Activated CD4-positive, alpha-beta T cell treated with anti-CD3 and anti-CD28 coated beads for 36 hours (primary cell): Measurements from ENCODE around the gene LCOR. TPM values are rescaled to one million over a fixed set of nuclear protein-coding genes. Genes with fewer than 3 reads are reported as not detected.
A peak's percentile ranks its signal among the peaks of the same experiment; 100 is the strongest.

Experiments
- ATAC-seq: fragments of 200-7000 bp; cut with Tn5 transposase; one replicate; pipeline ENCODE4 v1.10.0; 2021; ENCODE audit warnings: mild to moderate bottlenecking, moderate library complexity
- CTCF ChIA-PET: fragments of 350-600 bp; sonication (Branson Sonifier 250); formaldehyde crosslinking; loops from one replicate; lab custom pipeline; 2021; ENCODE audit warnings: antibody characterized with exemption; lab: Charles Lee
- POLR2A ChIA-PET: fragments of 350-600 bp; sonication (Branson Sonifier 250); formaldehyde crosslinking; loops from one replicate; lab custom pipeline; 2021; ENCODE audit warnings: antibody characterized with exemption, inconsistent platforms; lab: Charles Lee
- DNase-seq: peaks from one replicate; pipeline ENCODE4 v3.0.0-alpha.2; 2020
- H3K27ac Mint-ChIP-seq: one replicate; pipeline ENCODE4 v1.8.0; 2021; ENCODE audit warnings: mixed read lengths
- H3K27me3 Mint-ChIP-seq: one replicate; pipeline ENCODE4 v1.8.0; 2021; ENCODE audit warnings: mixed read lengths
- H3K36me3 Mint-ChIP-seq: one replicate; pipeline ENCODE4 v1.8.0; 2021; ENCODE audit warnings: low read depth, mixed read lengths
- H3K4me1 Mint-ChIP-seq: one replicate; pipeline ENCODE4 v1.8.0; 2021; ENCODE audit warnings: mixed read lengths
- H3K4me3 Mint-ChIP-seq: one replicate; pipeline ENCODE4 v1.8.0; 2021; ENCODE audit warnings: mild to moderate bottlenecking, moderate library complexity, mixed read lengths
- H3K9me3 Mint-ChIP-seq: one replicate; pipeline ENCODE4 v1.8.0; 2021; ENCODE audit warnings: low read depth, mixed read lengths
- intact Hi-C, 2 experiments: fragments of 100-400 bp; cut with DNase I in 1 of 2; cut with micrococcal nuclease in 1 of 2; formaldehyde crosslinking; loops; one replicate each; pipeline versions ENCODE4 v1.14.2 to v1.15.1; 2022 to 2024; cut with DNase I, micrococcal nuclease
- total RNA-seq, 2 experiments: library from RNA; stranded (reverse); gene quantifications; one replicate each; pipeline ENCODE4 v1.2.3, GENCODE V29; 2021

LCOR gene
- total RNA-seq, 2 experiments from 2014 or later: 22.0 to 23.4 TPM

DNA sequence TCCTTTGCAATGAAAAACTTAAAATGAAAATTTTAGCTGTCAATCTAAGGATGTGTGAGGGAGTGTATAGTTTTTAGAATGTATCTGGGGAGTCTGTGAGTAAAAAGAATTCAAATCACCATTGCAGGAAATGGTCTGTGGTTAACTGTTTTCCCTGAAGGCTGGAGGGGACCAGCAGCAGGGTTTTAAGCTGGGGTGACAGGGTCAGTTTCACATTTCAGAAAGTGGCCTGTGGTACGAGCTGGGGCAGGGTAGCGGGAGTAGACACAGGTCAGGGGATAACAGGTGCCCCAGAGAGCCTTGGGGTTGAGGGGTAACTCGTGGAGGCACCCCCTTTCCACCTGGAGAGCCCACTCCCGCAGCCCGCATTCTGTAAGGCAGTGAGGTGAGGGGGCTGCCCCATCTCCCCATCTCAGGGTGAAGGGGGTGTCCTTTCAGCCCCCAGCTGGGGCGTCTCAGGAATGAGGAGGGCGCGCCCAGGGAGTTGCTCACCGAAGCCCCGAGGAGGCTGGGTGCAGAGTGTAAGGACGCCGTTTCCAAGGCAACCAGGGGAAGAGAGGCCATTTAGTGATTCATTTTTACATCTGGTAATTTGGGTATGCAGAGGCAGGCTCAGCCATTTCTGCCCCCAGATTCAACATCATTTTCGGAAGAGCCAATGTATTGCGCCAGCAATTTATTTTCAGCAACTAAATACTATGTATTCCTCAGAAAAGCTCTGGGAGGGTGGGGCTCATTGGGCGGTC, 184.8 kb downstream of the LCOR start:
- Mint-ChIP-seq H3K4me1 (peaks cover 11% of the 10 kb centered on the region), H3K27me3 (no peaks in the 10 kb centered on the region), H3K9me3 (no peaks in the 10 kb centered on the region), H3K27ac (peak overlapping the region; percentile 72), H3K4me3 (peak overlapping the region; percentile 15), H3K36me3 (no peaks in the 10 kb centered on the region)
- ATAC-seq (peak; percentile 74), DNase-seq (peak; percentile 67)
- ChIA-PET POLR2A (no interaction called here), CTCF (interaction anchor here (0.6 to 2.0 kb wide), 6 partner anchors 8 to 887 kb away, joined by 3 to 15 read pairs (median 4); no protein-coding TSS in a partner anchor)
- intact Hi-C loops: no loop called here

DNA sequence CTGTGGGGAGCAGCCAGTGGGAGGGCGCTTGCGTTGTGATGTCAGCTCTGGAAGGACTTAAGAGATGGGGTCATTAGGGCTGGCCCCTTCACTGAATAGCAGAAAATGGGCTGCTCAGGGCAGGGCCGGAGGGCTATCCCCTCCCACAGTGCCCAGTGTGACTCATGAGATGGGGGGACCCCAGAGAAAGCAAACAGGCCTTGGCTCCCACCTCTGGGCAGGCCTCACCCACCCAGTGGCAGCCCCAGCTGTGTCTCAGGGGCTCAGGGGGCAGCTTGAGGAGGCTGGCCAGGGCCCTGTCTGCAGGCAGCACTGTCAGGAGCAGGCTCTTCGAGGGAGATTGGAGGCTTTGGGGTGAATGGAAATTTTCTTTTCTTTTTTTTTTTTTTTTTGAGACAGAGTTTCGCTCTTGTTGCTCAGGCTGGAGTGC, 185.4 kb downstream of the LCOR start:
- ChIA-PET CTCF (interaction anchor here (0.6 to 2.0 kb wide), 4 partner anchors 8 to 38 kb away, joined by 3 to 15 read pairs (median 6); no protein-coding TSS in a partner anchor), POLR2A (no interaction called here)
- intact Hi-C loops: no loop called here
- Mint-ChIP-seq H3K4me1 (peaks cover 11% of the 10 kb centered on the region), H3K4me3 (no peak overlapping the region), H3K27ac (no peak overlapping the region), H3K9me3 (no peaks in the 10 kb centered on the region), H3K27me3 (no peaks in the 10 kb centered on the region), H3K36me3 (no peaks in the 10 kb centered on the region)
- ATAC-seq: no peak
- DNase-seq: no peak

GRCh38 chr10:97018251-97019212, 186.4 kb downstream of the LCOR start:
- no peak for ATAC-seq
- H3K27ac Mint-ChIP-seq: no peak overlapping the region
- H3K4me1 Mint-ChIP-seq: peaks cover 11% of the 10 kb centered on the region
- H3K27me3 Mint-ChIP-seq: no peaks in the 10 kb centered on the region
- CTCF ChIA-PET: no interaction called here
- no peak overlapping the region for H3K4me3 Mint-ChIP-seq
- H3K36me3 Mint-ChIP-seq: no peaks in the 10 kb centered on the region
- no peak for DNase-seq
- H3K9me3 Mint-ChIP-seq: no peaks in the 10 kb centered on the region
- POLR2A ChIA-PET: no interaction called here
- intact Hi-C loops: no loop called here

GRCh38 chr10:97019213-97019844, 187.2 kb downstream of the LCOR start:
- Mint-ChIP-seq H3K27ac (no peak overlapping the region), H3K9me3 (no peaks in the 10 kb centered on the region), H3K36me3 (no peaks in the 10 kb centered on the region), H3K4me1 (peaks cover 11% of the 10 kb centered on the region), H3K27me3 (no peaks in the 10 kb centered on the region), H3K4me3 (no peak overlapping the region)
- intact Hi-C loops: no loop called here
- DNase-seq: no peak
- ChIA-PET POLR2A (no interaction called here), CTCF (interaction anchor here (0.7 to 2.1 kb wide), 2 partner anchors 18 to 376 kb away, joined by 3 to 11 read pairs; no protein-coding TSS in a partner anchor)
- no peak for ATAC-seq

- no peak overlapping the region for H3K4me3 Mint-ChIP-seq
- H3K9me3 Mint-ChIP-seq: no peaks in the 10 kb centered on the region
- intact Hi-C loops: no loop called here
Measured at GRCh38 chr10:97020452-97021400, 188.6 kb downstream of the LCOR start.

GRCh38 chr10:97022616-97023015, 190.5 kb downstream of the LCOR start:
- ATAC-seq (no peak), DNase-seq (no peak)
- no peaks in the 10 kb centered on the region for H3K27me3 Mint-ChIP-seq
- CTCF ChIA-PET: interaction anchor here (5.5 to 6.1 kb wide), 2 partner anchors 14 to 112 kb away, joined by 46 to 89 read pairs; no protein-coding TSS in a partner anchor
- H3K36me3 Mint-ChIP-seq: no peaks in the 10 kb centered on the region
- POLR2A ChIA-PET: no interaction called here
- no peaks in the 10 kb centered on the region for H3K4me1 Mint-ChIP-seq
- H3K4me3 Mint-ChIP-seq: no peak overlapping the region
- no peaks in the 10 kb centered on the region for H3K9me3 Mint-ChIP-seq
- intact Hi-C loops: no loop called here
- H3K27ac Mint-ChIP-seq: no peak overlapping the region

More at GRCh38 chr10:97020452-97021400, 188.6 kb downstream of the LCOR start:
- peaks cover 11% of the 10 kb centered on the region for H3K4me1 Mint-ChIP-seq
- no peaks in the 10 kb centered on the region for H3K27me3 Mint-ChIP-seq
- no peak overlapping the region for H3K27ac Mint-ChIP-seq
- POLR2A ChIA-PET: no interaction called here
- CTCF ChIA-PET: interaction anchor here (0.6 to 2.1 kb wide), 3 partner anchors 17 to 198 kb away, joined by 3 to 11 read pairs (median 3); no protein-coding TSS in a partner anchor
- ATAC-seq: no peak
- no peaks in the 10 kb centered on the region for H3K36me3 Mint-ChIP-seq
- DNase-seq: no peak

- no peak overlapping the region for H3K27ac Mint-ChIP-seq
- CTCF ChIA-PET: interaction anchor here (0.8 to 6.1 kb wide), 8 partner anchors 11 to 383 kb away, joined by 3 to 89 read pairs (median 10); no protein-coding TSS in a partner anchor
- intact Hi-C loops: loop anchor here (2.0 kb wide), 2 partner anchors 113 to 627 kb away; no protein-coding TSS in a partner anchor
- POLR2A ChIA-PET: no interaction called here
- ATAC-seq (no peak), DNase-seq (no peak)
- no peaks in the 10 kb centered on the region for H3K9me3 Mint-ChIP-seq
- H3K36me3 Mint-ChIP-seq: no peaks in the 10 kb centered on the region
- no peak overlapping the region for H3K4me3 Mint-ChIP-seq
- no peaks in the 10 kb centered on the region for H3K27me3 Mint-ChIP-seq
- H3K4me1 Mint-ChIP-seq: no peaks in the 10 kb centered on the region
Measured at GRCh38 chr10:97023401-97024167, 191.5 kb downstream of the LCOR start.

- Mint-ChIP-seq H3K4me3 (no peak overlapping the region), H3K36me3 (no peaks in the 10 kb centered on the region), H3K4me1 (no peaks in the 10 kb centered on the region), H3K27ac (no peak overlapping the region), H3K9me3 (no peaks in the 10 kb centered on the region), H3K27me3 (no peaks in the 10 kb centered on the region)
- intact Hi-C loops: loop anchor here (1.0 to 2.0 kb wide), 5 partner anchors 114 to 628 kb away; no protein-coding TSS in a partner anchor
- no peak for DNase-seq
- no peak for ATAC-seq
- ChIA-PET CTCF (interaction anchor here (0.7 to 6.1 kb wide), 30 partner anchors 8 to 384 kb away, joined by 3 to 89 read pairs (median 5); no protein-coding TSS in a partner anchor), POLR2A (no interaction called here)
Measured at GRCh38 chr10:97024168-97025073, 192.3 kb downstream of the LCOR start.
